Testis (tissue), 2 donors: ENCODE data around the gene BTBD6.

Experiments
- CTCF ChIP-seq, 3 experiments: fragments of 450-650 bp in 2 of 3; fragments of 200-600 bp in 1 of 3; sonication (generic) in 1 of 3; IDR thresholded peaks; one replicate each; pipeline ENCODE4 v1.5.1; 2016 to 2019; ENCODE audit warnings: antibody characterized with exemption in 3 of 3, mild to moderate bottlenecking in 2 of 3, moderate library complexity in 1 of 3
- POLR2A ChIP-seq: fragments of 450-650 bp; IDR thresholded peaks from one replicate; pipeline ENCODE4 v1.6.1; 2017; ENCODE audit warnings: antibody characterized with exemption, mild to moderate bottlenecking, moderate library complexity

GRCh38 chr14:105282098-105282725 lies 33.9 kb downstream of the BTBD6 start:
- TF ChIP-seq CTCF (IDR thresholded peaks at IDR 0.05) (no peak), POLR2A (no peak)
